Activated naive CD8-positive, alpha-beta T cell treated with anti-CD3 and anti-CD28 coated beads, Interleukin-2, amount 10 ng/mL, durations not matched to agents 7 days and 5 days (primary cell): Measurements from ENCODE around the gene IRX5. TPM values are rescaled to one million over a fixed set of nuclear protein-coding genes. Genes with fewer than 3 reads are reported as not detected.

ENCODE experiments used
- ATAC-seq: fragments of 150-1000 bp; cut with Tn5 transposase; one replicate; pipeline ENCODE4 v1.10.0; 2021; ENCODE audit warnings: low read depth, moderate library complexity
- POLR2A ChIA-PET: fragments of 350-600 bp; sonication (Branson Sonifier 250); formaldehyde crosslinking; loops from one replicate; lab custom pipeline; 2021; ENCODE audit warnings: antibody characterized with exemption; lab: Charles Lee
- DNase-seq: peaks from one replicate; pipeline ENCODE4 v3.0.0; 2021
- H3K27ac Mint-ChIP-seq: one replicate; pipeline ENCODE4 v1.8.0; 2022; ENCODE audit warnings: mild to moderate bottlenecking, mixed read lengths
- H3K27me3 Mint-ChIP-seq: one replicate; pipeline ENCODE4 v1.8.0; 2022; ENCODE audit warnings: mild to moderate bottlenecking, moderate library complexity, mixed read lengths
- H3K36me3 Mint-ChIP-seq: one replicate; pipeline ENCODE4 v1.8.0; 2021; ENCODE audit warnings: mild to moderate bottlenecking, mixed read lengths
- H3K4me1 Mint-ChIP-seq: one replicate; pipeline ENCODE4 v1.8.0; 2021; ENCODE audit warnings: mixed read lengths
- H3K4me3 Mint-ChIP-seq: one replicate; pipeline ENCODE4 v1.8.0; 2022; ENCODE audit warnings: mild to moderate bottlenecking, moderate library complexity, mixed read lengths
- H3K9me3 Mint-ChIP-seq: one replicate; pipeline ENCODE4 v1.8.0; 2021; ENCODE audit warnings: mixed read lengths
- total RNA-seq, 2 experiments: library from RNA; stranded (reverse); gene quantifications; one replicate each; pipeline ENCODE4 v1.2.3, GENCODE V29; 2021

IRX5 gene
- total RNA-seq, result not detected

DNA sequence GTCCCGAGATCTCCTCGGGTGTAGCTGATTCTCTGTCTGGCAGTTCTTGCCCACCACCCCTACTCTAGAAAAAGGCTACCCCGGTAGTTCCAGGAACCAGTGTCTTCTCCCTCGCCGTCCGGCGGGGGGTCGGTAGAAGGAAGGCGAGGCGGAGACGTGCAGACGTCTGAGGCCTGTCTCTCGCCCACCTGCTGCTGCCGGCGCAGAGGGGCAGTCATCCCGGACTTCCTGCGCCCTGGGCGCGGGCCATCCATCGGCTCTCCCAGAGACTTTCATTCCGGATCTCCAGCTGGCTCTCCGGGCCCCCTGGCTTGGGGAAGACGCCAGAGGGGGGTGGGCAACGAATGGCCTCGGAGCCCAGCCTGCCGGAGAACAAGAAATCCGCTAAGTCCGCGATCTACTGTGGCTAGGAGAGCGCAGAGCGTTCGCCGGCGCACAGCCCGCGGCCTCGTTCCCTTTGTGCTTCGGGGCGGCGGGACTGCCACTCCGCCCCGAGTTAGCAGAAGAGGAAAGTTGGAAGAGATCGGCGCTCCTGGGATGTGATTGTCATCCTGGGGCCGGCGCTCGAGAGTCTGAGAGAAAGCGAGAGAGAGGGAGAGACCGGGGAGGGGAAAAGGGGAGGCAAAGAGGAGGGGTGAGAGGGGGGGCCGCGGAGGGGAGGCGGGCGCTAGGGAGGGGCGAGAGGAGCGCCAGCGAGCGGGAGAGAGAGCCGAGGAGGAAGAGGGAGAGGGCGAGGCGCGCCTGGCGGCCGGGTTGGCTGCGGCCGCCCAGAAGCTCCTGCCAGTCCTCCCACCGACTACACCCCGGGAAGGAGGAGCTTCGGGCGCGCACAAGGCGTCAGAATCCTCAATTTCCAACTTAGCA is at the start of gene IRX5:
Gene IRX5, plus strand, starts transcription at position 861 of the 864 bp plus-strand sequence. CDS start 334 bp downstream, outside the sequence.
- ATAC-seq, result no peak
- DNase-seq, result peak; percentile 51
- Mint-ChIP-seq H3K9me3 (peaks cover 1% of the 10 kb centered on the region), H3K4me1 (peaks cover 26% of the 10 kb centered on the region), H3K36me3 (peaks cover 1% of the 10 kb centered on the region), H3K27me3 (peaks cover 74% of the 10 kb centered on the region), H3K27ac (peak within 1 kb of the TSS; percentile 88), H3K4me3 (peak within 1 kb of the TSS; percentile 88)
- POLR2A ChIA-PET, result interaction anchor here (0.5 to 1.5 kb wide), 2 partner anchors 645 to 1016 kb away, joined by 3 to 4 read pairs; no protein-coding TSS in a partner anchor

DNA sequence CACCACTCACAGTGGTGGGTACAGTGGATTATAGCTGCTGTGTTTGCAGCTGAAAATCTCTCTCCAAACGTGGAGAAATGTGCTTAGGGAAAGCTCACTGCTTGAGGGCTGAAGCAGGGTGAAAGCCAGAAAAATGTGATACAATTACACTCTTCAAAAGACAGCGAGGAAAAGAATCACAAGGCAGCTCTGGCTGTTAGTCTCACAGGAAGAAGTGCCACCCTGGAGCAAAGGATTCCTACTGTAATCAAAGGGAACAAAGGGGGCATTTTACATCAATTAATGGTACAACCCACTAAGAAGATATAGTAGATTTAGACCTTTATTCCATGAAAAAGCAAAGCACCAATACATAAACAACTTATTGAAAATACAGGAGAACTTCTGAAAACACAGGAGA is 48.1 kb upstream of the IRX5 start:
- POLR2A ChIA-PET, result no interaction called here
- ATAC-seq (no peak), DNase-seq (no peak)
- Mint-ChIP-seq H3K4me3 (no peak overlapping the region), H3K27me3 (peaks cover 3% of the 10 kb centered on the region), H3K9me3 (peaks cover 3% of the 10 kb centered on the region), H3K36me3 (no peaks in the 10 kb centered on the region), H3K4me1 (no peaks in the 10 kb centered on the region), H3K27ac (no peak overlapping the region)

DNA sequence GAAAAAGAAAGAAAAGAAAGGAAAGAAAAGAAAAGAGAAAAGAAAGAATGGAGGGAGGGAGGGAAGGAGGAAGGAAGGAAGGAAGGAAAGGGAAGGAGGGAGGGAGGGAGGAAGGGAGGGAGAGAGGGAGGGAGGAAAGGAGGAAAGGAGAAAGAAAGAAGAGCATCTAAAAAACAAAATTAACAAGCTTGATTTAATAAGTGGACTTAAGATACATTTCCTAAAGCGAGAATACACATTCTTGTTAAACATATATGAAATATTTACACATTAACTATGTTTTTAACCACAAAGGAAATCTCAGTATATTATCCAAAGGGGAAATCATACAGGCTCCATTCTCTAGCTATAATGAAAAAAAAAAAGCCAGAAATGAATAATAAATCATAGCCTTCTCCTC is 47.3 kb upstream of the IRX5 start:
- DNase-seq (no peak), ATAC-seq (no peak)
- H3K36me3 Mint-ChIP-seq, result no peaks in the 10 kb centered on the region
- H3K4me3 Mint-ChIP-seq, result no peak overlapping the region
- peaks cover 3% of the 10 kb centered on the region for H3K27me3 Mint-ChIP-seq
- peaks cover 3% of the 10 kb centered on the region for H3K9me3 Mint-ChIP-seq
- no peaks in the 10 kb centered on the region for H3K4me1 Mint-ChIP-seq
- POLR2A ChIA-PET, result no interaction called here
- no peak overlapping the region for H3K27ac Mint-ChIP-seq

DNA sequence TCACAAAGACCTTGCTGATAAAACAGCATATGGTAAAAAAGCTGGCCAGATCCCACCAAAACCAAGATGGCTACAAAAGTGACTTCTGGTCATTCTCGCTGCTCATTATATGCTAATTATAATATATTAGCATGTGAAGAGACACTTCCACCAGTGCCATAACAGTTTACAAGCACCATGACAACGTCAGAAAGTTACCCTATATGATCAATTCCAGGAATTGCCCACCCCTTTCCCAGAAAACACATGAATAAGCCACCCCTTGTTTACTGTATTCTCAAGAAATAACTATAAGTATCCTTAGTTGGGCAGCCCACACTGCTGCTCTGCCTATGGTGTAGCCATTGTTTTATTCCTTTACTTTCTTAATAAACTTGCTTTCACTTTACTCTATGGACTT is 44.6 kb upstream of the IRX5 start:
- Mint-ChIP-seq H3K27me3 (peaks cover 3% of the 10 kb centered on the region), H3K4me1 (no peaks in the 10 kb centered on the region), H3K4me3 (no peak overlapping the region), H3K9me3 (peaks cover 3% of the 10 kb centered on the region), H3K36me3 (no peaks in the 10 kb centered on the region), H3K27ac (no peak overlapping the region)
- POLR2A ChIA-PET, result no interaction called here
- ATAC-seq (no peak), DNase-seq (no peak)

DNA sequence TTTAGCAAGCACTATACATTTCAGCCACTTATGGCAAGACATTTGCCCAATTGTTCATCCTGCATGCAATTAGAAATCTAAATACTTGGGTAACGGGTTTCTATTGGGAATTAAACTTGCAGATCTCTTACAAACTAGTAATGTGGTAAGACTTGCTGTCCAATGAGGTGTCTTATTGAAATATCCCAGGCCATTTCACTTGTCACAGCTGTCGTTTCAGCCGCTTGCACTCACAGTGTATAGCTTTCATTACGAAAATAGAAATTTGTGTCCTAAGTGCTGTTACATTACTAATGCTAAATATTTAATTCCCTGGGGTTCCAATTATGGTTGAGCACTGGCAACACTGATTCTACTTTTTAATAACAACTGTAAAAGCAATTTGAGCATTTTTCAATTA is 40.3 kb upstream of the IRX5 start:
- DNase-seq (no peak), ATAC-seq (no peak)
- no peaks in the 10 kb centered on the region for H3K36me3 Mint-ChIP-seq
- POLR2A ChIA-PET, result no interaction called here
- no peak overlapping the region for H3K4me3 Mint-ChIP-seq
- H3K9me3 Mint-ChIP-seq, result no peaks in the 10 kb centered on the region
- H3K27ac Mint-ChIP-seq, result no peak overlapping the region
- no peaks in the 10 kb centered on the region for H3K4me1 Mint-ChIP-seq
- no peaks in the 10 kb centered on the region for H3K27me3 Mint-ChIP-seq

DNA sequence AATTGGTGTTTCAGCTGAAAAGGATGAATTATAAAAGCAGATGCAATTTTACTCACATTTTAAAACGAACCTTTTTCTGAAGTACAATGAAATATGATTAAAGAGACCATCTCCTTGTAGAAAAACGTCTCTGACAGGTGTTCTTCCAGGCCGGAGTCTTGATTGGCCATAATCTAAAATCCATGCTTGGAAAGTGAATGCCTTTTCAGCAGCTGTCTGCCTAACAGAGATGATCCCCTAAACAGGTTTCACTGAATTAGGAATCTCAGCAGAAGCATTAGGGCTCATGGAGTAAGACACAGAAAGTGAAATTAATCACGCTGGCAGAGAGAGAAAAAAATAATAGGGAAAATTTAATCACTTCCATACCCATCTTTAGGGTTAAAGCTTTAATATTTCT is 39.3 kb upstream of the IRX5 start:
- no peaks in the 10 kb centered on the region for H3K9me3 Mint-ChIP-seq
- no peak for ATAC-seq
- no peak overlapping the region for H3K4me3 Mint-ChIP-seq
- no peak for DNase-seq
- no peak overlapping the region for H3K27ac Mint-ChIP-seq
- POLR2A ChIA-PET, result no interaction called here
- no peaks in the 10 kb centered on the region for H3K27me3 Mint-ChIP-seq
- no peaks in the 10 kb centered on the region for H3K4me1 Mint-ChIP-seq
- no peaks in the 10 kb centered on the region for H3K36me3 Mint-ChIP-seq

DNA sequence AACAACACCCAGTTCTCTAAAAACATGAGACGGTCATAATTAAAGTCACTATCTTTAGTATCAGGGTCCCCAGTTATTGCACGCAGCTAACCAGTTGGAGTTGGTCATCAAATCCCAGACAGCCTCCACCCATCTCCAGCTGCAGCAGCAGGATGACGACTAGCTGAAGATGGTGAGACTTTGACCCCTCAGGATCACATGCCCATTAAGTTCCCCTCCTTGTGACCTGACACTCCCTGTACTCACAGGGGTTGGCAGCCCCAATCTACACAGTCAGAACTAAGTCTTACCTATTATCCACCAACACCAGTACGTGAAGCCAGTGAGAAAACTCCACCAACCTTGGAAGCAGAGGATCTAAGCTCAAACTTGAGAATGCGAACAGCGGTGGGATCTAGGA is 37.7 kb upstream of the IRX5 start:
- POLR2A ChIA-PET, result no interaction called here
- H3K36me3 Mint-ChIP-seq, result no peaks in the 10 kb centered on the region
- DNase-seq (no peak), ATAC-seq (no peak)
- no peaks in the 10 kb centered on the region for H3K27me3 Mint-ChIP-seq
- no peak overlapping the region for H3K27ac Mint-ChIP-seq
- no peak overlapping the region for H3K4me3 Mint-ChIP-seq
- no peaks in the 10 kb centered on the region for H3K9me3 Mint-ChIP-seq
- no peaks in the 10 kb centered on the region for H3K4me1 Mint-ChIP-seq

DNA sequence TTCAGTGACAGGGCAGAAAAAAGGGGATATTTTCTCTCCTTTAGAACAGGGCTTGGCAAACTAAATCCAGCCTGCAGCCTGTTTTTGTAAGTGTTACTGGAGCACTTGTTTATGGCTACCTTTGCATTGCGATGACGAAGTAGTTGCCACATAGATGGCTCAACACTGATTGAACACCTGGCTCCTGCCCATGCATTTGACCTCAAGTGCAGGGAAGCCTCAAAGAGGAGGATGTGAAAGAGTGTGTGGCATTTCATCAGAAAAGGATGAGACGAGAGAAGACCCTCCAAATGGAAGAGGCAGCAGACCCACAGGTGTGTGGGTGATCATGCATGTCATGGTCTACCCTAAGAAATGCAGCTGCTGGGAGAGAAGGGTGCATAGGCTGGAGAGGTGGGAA is 32.7 kb upstream of the IRX5 start:
- ATAC-seq (no peak), DNase-seq (no peak)
- H3K4me3 Mint-ChIP-seq, result no peak overlapping the region
- no peaks in the 10 kb centered on the region for H3K36me3 Mint-ChIP-seq
- peaks cover 1% of the 10 kb centered on the region for H3K9me3 Mint-ChIP-seq
- POLR2A ChIA-PET, result no interaction called here
- no peak overlapping the region for H3K27ac Mint-ChIP-seq
- peaks cover 2% of the 10 kb centered on the region for H3K27me3 Mint-ChIP-seq
- H3K4me1 Mint-ChIP-seq, result no peaks in the 10 kb centered on the region

DNA sequence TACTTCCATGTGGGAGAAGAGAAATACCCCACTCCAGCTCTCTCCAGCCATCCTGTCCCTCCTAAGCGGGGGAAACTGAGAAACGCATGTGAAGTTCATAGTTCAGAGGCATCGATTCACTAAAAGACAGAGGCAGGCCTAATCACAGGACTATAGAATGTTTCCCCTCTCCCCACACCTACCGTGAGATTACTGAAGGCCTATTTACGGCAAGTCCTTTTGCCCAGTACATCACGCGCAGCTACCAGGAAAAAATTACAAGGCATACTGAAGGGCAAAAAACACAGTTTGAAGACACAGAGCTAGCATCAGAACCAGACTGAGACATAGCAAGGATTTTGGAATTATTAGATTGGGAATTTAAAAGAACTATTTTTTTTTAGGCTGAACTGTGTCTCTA is 29.1 kb upstream of the IRX5 start:
- Mint-ChIP-seq H3K27me3 (peaks cover 4% of the 10 kb centered on the region), H3K4me3 (no peak overlapping the region), H3K9me3 (peaks cover 1% of the 10 kb centered on the region), H3K4me1 (no peaks in the 10 kb centered on the region), H3K36me3 (no peaks in the 10 kb centered on the region), H3K27ac (no peak overlapping the region)
- no peak for DNase-seq
- POLR2A ChIA-PET, result no interaction called here
- ATAC-seq, result no peak

DNA sequence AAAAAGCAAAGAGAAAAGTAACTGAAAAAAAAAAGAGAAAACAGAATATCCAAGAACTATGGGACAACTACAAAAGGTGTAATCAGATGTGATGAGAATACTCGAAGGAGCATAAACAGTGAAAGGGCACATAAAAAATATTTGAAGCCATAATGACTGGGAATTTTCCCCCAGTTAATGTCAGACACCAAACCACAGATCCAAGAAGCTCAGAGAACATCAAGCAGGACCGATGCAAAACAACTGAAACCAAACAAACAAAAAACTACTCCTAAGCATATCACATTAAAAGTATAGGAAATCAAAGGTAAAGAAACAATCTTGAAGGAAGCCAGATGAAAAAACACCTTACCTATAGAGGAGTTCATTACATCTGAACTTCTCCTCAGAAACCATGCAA is 27.6 kb upstream of the IRX5 start:
- DNase-seq (no peak), ATAC-seq (no peak)
- no peaks in the 10 kb centered on the region for H3K4me1 Mint-ChIP-seq
- no peaks in the 10 kb centered on the region for H3K36me3 Mint-ChIP-seq
- H3K9me3 Mint-ChIP-seq, result peaks cover 1% of the 10 kb centered on the region
- peaks cover 4% of the 10 kb centered on the region for H3K27me3 Mint-ChIP-seq
- POLR2A ChIA-PET, result no interaction called here
- no peak overlapping the region for H3K27ac Mint-ChIP-seq
- no peak overlapping the region for H3K4me3 Mint-ChIP-seq

DNA sequence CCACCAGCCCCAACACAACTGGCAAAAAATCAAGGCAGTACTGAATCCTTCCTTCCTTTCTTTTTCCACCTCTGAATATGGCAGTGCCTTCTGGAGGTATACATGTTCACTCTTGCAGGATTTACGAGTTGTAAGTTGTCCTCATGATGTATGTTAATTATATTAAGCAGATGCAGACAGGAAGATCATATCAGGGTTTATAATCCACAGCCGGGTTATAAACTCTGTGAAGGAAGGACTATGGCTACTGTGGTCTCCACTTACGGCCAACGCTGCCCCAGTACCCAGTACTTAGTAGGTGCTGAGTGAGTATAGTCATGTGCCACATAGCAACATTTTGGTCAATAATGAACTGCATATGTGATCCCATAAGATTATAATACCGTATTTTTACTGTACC is 19.6 kb upstream of the IRX5 start:
- POLR2A ChIA-PET, result no interaction called here
- DNase-seq (no peak), ATAC-seq (no peak)
- H3K36me3 Mint-ChIP-seq, result no peaks in the 10 kb centered on the region
- H3K4me1 Mint-ChIP-seq, result no peaks in the 10 kb centered on the region
- no peaks in the 10 kb centered on the region for H3K9me3 Mint-ChIP-seq
- H3K4me3 Mint-ChIP-seq, result no peak overlapping the region
- peaks cover 4% of the 10 kb centered on the region for H3K27me3 Mint-ChIP-seq
- H3K27ac Mint-ChIP-seq, result no peak overlapping the region

DNA sequence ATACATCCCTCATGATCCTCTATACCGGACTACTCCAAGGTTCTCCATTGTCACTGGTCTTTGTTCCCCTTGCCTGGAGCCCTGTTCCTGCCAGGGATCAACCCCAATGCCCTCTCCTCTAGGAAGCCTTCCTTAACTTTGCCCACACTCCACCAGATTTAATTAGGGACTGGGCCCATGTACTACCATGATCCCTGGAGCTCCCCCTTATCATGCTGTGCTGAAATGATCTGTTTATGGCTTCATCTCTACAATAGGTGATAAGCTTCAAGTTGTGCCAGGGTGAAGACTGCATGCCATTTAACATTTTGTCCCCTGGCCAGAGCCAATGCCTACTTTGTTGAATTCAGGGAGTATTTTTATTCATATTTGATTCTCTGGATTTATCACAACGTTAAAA is 17.9 kb upstream of the IRX5 start:
- DNase-seq, result no peak
- peak overlapping the region; percentile 4 for H3K27ac Mint-ChIP-seq
- no peak for ATAC-seq
- H3K36me3 Mint-ChIP-seq, result no peaks in the 10 kb centered on the region
- peaks cover 4% of the 10 kb centered on the region for H3K27me3 Mint-ChIP-seq
- no peaks in the 10 kb centered on the region for H3K4me1 Mint-ChIP-seq
- POLR2A ChIA-PET, result no interaction called here
- no peak overlapping the region for H3K4me3 Mint-ChIP-seq
- H3K9me3 Mint-ChIP-seq, result no peaks in the 10 kb centered on the region

DNA sequence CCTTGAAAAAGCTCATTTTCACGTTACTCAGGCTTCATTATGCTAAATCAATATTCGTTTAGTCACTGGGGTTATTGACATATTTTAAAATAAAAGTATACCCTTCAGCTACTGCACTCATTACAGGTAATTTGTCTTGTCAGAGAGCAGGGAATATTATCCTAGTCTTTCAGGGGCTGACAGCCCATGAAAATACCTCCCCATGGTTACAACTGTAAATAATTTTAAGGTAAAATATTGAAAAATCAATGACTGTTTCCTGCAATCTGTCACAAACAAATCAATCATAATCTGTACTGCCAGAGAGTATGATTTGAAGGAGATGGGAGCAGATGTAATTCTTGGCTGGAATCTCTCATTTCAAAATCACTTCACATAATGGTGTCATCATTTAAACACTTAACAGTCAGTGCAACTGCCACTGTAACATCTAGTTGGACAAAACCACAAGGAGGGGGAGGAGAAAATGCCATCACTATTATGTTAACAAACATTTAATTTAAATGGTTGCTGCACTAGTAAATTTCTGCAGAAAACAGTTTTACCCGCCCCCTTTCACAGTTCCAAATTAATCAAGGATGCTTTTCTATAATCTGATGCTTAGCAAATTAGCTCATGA is 9.3 kb upstream of the IRX5 start:
- no peaks in the 10 kb centered on the region for H3K36me3 Mint-ChIP-seq
- no peaks in the 10 kb centered on the region for H3K4me1 Mint-ChIP-seq
- peaks cover 18% of the 10 kb centered on the region for H3K27me3 Mint-ChIP-seq

DNA sequence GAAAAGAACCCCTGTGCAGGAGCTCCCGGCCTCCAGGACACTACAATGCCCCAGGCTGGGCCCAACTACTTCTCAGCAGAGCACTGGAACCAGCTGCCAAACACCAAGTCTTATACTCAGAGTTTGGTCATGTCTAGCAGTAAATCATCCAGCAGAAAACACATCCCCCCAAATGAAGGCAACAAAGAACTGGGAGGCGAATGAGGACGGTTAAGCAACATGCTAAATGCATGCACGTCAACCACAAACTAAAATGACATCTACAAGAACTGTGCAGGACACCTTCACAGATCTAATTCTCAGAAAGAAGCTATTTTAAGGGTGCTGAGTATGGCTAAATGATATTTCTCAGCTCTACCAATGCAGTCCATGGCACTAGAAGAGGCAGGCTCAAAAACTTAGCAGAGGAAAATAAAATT is 7.6 kb upstream of the IRX5 start:
- DNase-seq, result no peak
- ATAC-seq, result no peak
- Mint-ChIP-seq H3K27me3 (peaks cover 36% of the 10 kb centered on the region), H3K4me1 (peaks cover 9% of the 10 kb centered on the region), H3K36me3 (no peaks in the 10 kb centered on the region), H3K4me3 (no peak overlapping the region), H3K9me3 (no peaks in the 10 kb centered on the region), H3K27ac (no peak overlapping the region)
- POLR2A ChIA-PET, result no interaction called here

More for the DNA sequence above, 9.3 kb upstream of the IRX5 start:
- Mint-ChIP-seq H3K9me3 (no peaks in the 10 kb centered on the region), H3K27ac (no peak overlapping the region), H3K4me3 (no peak overlapping the region)
- DNase-seq (no peak), ATAC-seq (no peak)
- POLR2A ChIA-PET, result no interaction called here
